ENCODE results near the gene CD44.

GRCh38 chr11:35246745-35247144, 107.8 kb downstream of the CD44 start:
- TF ChIP-seq POLR2A (IDR thresholded peaks at IDR 0.05) (no peak), EP300 (IDR thresholded peaks at IDR 0.05; ENCODE audit: low read depth) (peak; percentile 69), CTCF (IDR thresholded peaks at IDR 0.05) (no peak)
